Measurements from ENCODE around the gene ERCC4. TPM values are rescaled to one million over a fixed set of nuclear protein-coding genes. Genes with fewer than 3 reads are reported as not detected.

ERCC4 gene
- total and polyA plus RNA-seq, 2 experiments from 2014 or later: 13.1 to 15.6 TPM

GRCh38 chr16:13920510-13920818 is 510 bp downstream of the ERCC4 start:
- Histone ChIP-seq H3K36me3 (peaks cover 5% of the 10 kb centered on the region), H3K27ac (peak overlapping the region; percentile 72), H3K27me3 (peaks cover 2% of the 10 kb centered on the region), H3K4me1 (ENCODE audit: low read depth) (peaks cover 4% of the 10 kb centered on the region), H3K4me3 (peak overlapping the region; percentile 80), H3K9me3 (ENCODE audit: low read depth) (no peaks in the 10 kb centered on the region)
- TF ChIP-seq, protein P1, sequence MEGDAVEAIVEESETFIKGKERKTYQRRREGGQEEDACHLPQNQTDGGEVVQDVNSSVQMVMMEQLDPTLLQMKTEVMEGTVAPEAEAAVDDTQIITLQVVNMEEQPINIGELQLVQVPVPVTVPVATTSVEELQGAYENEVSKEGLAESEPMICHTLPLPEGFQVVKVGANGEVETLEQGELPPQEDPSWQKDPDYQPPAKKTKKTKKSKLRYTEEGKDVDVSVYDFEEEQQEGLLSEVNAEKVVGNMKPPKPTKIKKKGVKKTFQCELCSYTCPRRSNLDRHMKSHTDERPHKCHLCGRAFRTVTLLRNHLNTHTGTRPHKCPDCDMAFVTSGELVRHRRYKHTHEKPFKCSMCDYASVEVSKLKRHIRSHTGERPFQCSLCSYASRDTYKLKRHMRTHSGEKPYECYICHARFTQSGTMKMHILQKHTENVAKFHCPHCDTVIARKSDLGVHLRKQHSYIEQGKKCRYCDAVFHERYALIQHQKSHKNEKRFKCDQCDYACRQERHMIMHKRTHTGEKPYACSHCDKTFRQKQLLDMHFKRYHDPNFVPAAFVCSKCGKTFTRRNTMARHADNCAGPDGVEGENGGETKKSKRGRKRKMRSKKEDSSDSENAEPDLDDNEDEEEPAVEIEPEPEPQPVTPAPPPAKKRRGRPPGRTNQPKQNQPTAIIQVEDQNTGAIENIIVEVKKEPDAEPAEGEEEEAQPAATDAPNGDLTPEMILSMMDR (IDR thresholded peaks at IDR 0.05; ENCODE audit: low read depth, low read length): no peak
- no peak for DNase-seq (ENCODE audit: low read depth in 1 of 2, low spot score in 1 of 2)

DNA sequence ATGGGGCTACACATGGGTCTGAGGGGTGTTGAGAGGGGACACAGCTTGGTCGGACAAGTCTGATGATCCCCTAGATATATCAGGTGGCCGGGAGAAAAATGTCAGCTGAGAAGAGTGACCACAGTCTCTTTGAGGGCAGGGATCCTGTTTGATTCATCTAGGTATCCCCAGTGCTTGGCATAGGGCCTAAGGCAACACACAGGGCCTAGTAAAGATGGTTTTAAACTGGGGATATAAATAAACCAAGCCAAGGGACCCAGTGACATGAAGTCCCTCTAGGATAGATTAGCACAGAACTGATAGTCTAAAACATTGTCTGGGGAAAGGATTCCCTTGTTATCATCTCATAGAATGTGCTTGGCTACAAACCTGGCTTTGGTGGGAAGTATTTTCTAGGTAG is 1.4 kb downstream of the ERCC4 start:
- no peaks in the 10 kb centered on the region for H3K9me3 ChIP-seq (ENCODE audit: low read depth)
- no peak overlapping the region for H3K27ac ChIP-seq
- H3K36me3 ChIP-seq: peaks cover 8% of the 10 kb centered on the region
- H3K4me3 ChIP-seq: no peak overlapping the region
- peaks cover 4% of the 10 kb centered on the region for H3K4me1 ChIP-seq (ENCODE audit: low read depth)
- DNase-seq (ENCODE audit: low read depth in 1 of 2, low spot score in 1 of 2): no peak
- TF ChIP-seq, protein P1 (IDR thresholded peaks at IDR 0.05; ENCODE audit: low read depth, low read length): no peak
- no peaks in the 10 kb centered on the region for H3K27me3 ChIP-seq

DNA sequence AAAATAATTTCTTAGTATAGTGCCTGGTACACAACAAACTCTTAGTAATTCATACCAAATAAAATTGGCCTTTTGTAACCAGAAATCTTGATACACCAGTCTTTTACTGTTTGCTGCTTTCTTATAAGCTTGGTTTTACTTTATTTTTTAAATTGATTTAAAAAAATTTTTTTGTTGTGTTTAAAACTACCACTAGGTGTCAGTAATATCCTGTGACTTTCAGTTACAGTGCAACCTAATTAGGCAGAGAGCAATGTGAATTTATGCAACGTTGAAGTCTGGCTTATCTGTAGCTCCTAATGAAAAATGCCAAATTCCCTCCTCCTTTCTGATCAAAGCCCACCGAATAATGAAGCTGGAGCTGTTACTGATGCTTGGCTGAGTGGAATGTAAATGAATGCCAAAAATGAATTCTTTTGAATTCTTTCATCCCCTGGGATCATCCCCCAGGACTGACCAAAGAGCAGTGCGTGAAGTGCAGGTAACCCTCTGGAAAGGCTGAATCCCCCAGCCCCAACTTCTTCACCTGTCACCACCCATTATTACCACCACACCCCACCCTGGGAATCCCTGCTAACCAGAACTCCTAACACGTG is 3.8 kb downstream of the ERCC4 start:
- Histone ChIP-seq H3K9me3 (ENCODE audit: low read depth) (no peaks in the 10 kb centered on the region), H3K36me3 (peaks cover 15% of the 10 kb centered on the region), H3K27ac (no peak overlapping the region), H3K4me3 (no peak overlapping the region), H3K4me1 (ENCODE audit: low read depth) (peaks cover 4% of the 10 kb centered on the region), H3K27me3 (no peaks in the 10 kb centered on the region)
- peak; percentile 55 to 82 for DNase-seq (ENCODE audit: low read depth in 1 of 2, low spot score in 1 of 2)
- TF ChIP-seq, protein P1 (IDR thresholded peaks at IDR 0.05; ENCODE audit: low read depth, low read length): peak; percentile 38

DNA sequence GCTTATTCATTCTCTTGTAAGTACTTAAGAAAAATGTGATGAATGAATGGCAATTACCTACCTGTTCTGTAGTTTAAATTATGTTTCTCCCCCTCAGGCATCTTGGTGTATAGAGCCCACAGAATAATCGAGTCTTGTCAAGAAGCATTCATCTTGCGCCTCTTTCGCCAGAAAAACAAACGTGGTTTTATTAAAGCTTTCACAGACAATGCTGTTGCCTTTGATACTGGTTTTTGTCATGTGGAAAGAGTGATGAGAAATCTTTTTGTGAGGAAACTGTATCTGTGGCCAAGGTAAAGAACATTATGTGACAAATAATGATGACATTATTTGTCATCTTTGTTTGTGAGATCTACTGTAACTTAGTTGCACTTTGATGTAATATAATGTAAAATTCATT is 6.5 kb downstream of the ERCC4 start:
- no peak overlapping the region for H3K4me3 ChIP-seq
- no peaks in the 10 kb centered on the region for H3K27me3 ChIP-seq
- no peak for DNase-seq (ENCODE audit: low read depth in 1 of 2, low spot score in 1 of 2)
- TF ChIP-seq, protein P1 (IDR thresholded peaks at IDR 0.05; ENCODE audit: low read depth, low read length): no peak
- H3K4me1 ChIP-seq (ENCODE audit: low read depth): no peaks in the 10 kb centered on the region
- H3K9me3 ChIP-seq (ENCODE audit: low read depth): no peaks in the 10 kb centered on the region
- no peak overlapping the region for H3K27ac ChIP-seq
- H3K36me3 ChIP-seq: peaks cover 27% of the 10 kb centered on the region

- no peak overlapping the region for H3K4me3 ChIP-seq
- no peaks in the 10 kb centered on the region for H3K4me1 ChIP-seq (ENCODE audit: low read depth)
- H3K9me3 ChIP-seq (ENCODE audit: low read depth): no peaks in the 10 kb centered on the region
- no peaks in the 10 kb centered on the region for H3K27me3 ChIP-seq
- no peak overlapping the region for H3K27ac ChIP-seq
- DNase-seq (ENCODE audit: low read depth in 1 of 2, low spot score in 1 of 2): no peak
- H3K36me3 ChIP-seq: peaks cover 31% of the 10 kb centered on the region
- TF ChIP-seq, protein P1 (IDR thresholded peaks at IDR 0.05; ENCODE audit: low read depth, low read length): no peak
Measured at GRCh38 chr16:13926891-13927290, 6.9 kb downstream of the ERCC4 start.
